T follicular helper cell (primary cell): Measurements from ENCODE around the gene RSPH9.

Experiments used
- DNase-seq: peaks from one replicate; pipeline ENCODE4 v3.0.0-alpha.2; 2020; ENCODE audit warnings: low read depth
- total RNA-seq, 2 experiments: gene quantifications; one replicate each; lab custom pipeline; 2026; lab: John Stamatoyannopoulos, UW

The RSPH9 gene, protein sequence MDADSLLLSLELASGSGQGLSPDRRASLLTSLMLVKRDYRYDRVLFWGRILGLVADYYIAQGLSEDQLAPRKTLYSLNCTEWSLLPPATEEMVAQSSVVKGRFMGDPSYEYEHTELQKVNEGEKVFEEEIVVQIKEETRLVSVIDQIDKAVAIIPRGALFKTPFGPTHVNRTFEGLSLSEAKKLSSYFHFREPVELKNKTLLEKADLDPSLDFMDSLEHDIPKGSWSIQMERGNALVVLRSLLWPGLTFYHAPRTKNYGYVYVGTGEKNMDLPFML
- total RNA-seq: 0 reads per million in 2 experiments

DNA sequence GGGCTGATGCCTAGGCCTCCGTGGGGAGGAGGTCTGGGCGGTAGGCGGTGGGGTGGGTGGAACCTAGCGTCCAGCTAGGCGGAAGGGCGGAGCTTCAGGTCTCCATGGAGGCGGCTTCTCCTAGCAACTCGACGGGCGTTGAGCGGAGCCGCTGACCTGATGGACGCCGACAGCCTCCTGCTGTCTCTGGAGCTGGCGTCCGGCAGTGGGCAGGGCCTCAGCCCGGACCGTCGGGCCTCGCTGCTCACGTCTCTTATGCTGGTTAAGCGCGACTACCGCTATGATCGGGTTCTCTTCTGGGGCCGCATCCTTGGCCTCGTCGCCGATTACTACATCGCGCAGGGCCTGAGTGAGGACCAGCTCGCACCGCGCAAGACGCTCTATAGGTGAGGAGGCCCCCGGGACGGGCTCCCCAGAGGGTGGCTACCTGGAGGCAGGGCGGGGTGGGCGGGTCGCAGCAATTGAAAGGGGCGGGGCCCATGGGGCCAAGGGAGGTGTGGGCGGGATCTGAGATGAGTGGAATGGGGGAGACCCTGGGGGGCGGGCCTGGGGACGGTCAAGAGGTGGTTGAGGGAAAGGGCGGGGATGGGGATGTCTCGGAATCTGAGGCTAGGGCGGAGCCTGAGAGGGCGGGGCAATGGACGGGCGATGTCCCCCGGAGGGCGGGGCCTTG lies at the start of gene RSPH9:
Gene RSPH9, plus strand, starts transcription at position 97 of the 673 bp plus-strand sequence. Its CDS starts 63 bp downstream, at position 160.
- DNase-seq: peak; percentile 37

DNA sequence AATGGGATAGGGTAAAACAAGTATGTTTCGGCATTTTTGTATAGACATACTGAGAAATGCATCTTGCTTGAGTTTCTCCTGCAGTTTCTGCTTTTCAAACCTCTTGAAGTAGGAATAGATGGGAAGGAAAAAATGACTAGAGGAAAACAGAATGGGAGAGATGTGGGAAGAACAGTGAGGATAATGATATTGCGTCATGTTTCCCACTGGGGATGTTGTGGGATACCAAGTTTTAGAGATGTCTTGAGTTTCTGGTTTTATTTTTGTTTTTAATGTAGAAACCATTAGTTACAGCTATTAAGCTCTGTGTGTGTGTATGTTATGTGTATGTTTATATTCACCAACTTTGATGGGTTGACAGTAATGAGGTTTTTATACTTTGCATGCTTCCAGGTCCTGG lies 44.2 kb upstream of the RSPH9 start:
- no peak for DNase-seq

DNA sequence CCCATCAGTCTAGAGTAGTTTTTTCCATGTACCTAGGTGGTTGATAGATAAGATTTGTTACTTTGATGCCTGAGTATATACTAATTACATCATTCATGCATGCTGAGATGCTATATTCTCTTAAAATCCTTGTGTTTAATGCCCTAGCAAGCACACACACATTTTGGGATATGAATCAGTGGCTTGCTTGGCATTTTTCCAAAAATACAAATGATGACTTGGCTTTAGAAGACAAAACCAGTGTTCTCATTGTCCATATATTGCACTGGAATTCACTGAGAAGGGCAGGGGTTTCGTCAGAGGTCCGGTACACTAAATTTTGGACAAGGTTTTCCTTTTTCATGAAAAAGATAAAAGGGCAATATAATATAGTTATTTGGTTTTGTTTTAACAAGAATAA lies 40.7 kb upstream of the RSPH9 start:
- DNase-seq: no peak

DNA sequence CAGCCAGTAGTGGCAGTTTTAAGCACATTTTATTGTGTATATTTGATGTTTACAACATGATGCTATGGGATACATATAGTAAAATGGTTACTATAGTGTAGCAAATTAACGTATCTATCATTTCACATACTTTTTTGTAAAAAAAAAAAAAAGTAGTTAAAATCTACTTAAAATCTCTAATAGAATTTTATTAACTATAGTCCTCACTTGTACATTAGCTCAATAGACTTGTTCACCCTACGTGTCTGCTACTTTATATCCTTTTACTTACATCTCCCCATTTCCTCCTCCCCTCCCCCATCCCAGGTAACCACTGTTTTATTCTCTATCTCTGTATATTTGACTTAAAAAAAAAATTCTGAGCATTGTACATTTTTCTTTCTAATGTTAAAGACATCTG lies 38.8 kb upstream of the RSPH9 start:
- no peak for DNase-seq

DNA sequence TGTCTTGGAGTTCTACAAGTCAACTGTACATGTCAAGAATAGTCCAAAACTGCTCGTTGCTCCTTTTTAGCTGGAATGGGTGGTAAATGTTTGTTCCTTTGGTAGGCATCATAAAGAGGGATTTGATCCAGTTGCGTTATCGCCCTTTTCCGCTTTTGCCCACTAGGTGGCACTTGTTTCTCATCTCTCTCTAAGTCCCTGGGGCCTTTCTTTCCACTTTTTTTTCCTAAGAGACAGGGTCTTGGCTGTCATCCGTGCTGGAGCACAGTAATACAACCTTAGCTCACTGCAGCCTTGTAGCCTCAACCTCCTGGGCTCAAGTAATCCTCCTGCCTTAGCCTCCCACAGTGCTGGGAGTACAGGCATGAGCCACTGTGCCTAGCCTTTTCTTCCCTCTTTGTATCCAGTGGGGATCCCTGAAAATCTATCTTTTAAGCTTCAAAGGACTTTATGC lies 36.5 kb upstream of the RSPH9 start:
- DNase-seq: peak; percentile 34

DNA sequence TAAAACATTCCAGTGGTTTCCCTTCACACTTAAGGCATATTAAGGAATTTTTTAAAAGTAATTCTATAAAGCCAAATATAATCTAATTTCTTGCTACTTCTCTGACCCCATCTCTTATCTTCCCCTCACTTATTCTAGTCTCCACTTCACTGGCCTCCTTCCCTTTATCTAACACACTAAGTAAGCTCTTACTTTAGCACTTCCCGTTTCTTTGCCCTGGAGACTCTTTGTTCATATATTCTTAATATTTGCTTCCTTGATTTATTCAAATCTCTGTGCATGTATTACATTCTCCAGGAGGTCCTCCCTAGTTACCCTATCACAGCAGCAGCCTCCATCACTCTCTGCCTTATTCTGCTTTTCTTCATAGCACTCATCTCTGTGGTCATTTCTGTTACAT lies 36.0 kb upstream of the RSPH9 start:
- no peak for DNase-seq

DNA sequence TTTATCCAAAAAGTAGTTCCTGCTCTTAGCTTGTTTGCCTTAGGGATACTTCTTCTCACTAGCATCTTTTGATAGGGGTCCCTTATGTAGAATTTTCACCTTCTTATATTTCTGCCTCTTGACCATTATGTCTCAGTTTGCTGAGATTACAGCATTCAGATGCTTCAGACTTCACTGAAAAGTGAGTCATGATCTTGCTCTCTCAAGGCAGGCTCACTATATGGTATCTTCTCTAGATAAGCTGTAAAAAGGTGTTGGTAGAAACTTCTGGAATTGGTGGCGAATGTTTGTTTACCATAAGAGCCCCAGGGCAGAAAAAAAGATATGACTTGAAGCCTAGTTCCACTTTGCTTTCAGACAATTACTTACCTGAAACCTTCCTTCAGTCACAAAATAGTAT lies 35.4 kb upstream of the RSPH9 start:
- no peak for DNase-seq

DNA sequence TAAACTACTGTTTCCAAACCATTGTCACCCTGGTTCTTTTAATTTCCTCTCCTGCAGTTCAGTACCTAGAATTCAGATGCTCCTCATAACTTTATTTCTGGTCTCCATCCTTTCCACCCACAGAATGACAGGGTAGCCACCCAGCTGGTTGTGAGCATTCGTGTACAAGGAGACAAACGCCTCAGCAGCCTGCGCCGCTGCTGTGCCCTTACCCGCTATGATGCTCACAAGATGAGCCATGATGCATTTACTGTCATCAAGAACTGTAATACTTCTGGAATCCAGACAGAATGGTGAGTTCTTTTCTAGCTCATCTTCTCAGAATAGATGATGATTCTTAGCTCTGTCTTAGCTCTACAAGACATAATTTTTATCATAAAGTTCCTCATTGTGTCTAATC lies 34.4 kb upstream of the RSPH9 start:
- DNase-seq: no peak

DNA sequence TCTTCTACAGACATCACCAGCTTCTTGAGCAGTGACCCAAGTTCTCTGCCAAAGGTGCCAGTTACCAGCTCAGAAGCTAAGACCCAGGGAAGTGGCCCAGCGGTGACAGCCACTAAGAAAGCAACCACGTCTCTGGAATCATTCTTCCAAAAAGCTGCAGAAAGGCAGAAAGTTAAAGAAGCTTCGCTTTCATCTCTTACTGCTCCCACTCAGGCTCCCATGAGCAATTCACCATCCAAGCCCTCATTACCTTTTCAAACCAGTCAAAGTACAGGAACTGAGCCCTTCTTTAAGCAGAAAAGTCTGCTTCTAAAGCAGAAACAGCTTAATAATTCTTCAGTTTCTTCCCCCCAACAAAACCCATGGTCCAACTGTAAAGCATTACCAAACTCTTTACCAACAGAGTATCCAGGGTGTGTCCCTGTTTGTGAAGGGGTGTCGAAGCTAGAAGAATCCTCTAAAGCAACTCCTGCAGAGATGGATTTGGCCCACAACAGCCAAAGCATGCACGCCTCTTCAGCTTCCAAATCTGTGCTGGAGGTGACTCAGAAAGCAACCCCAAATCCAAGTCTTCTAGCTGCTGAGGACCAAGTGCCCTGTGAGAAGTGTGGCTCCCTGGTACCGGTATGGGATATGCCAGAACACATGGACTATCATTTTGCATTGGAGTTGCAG lies 31.0 kb upstream of the RSPH9 start:
- DNase-seq: no peak

DNA sequence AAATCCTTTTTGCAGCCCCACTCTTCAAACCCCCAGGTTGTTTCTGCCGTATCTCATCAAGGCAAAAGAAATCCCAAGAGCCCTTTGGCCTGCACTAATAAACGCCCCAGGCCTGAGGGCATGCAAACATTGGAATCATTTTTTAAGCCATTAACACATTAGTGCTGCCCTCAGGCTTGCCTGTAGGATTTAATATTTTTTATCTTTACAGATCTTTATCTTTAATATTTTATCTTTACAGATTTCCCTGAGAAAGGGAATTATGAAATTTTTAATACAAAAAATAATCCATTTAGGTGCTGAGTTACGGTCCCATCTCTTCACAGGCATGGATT lies 30.5 kb upstream of the RSPH9 start:
- no peak for DNase-seq

DNA sequence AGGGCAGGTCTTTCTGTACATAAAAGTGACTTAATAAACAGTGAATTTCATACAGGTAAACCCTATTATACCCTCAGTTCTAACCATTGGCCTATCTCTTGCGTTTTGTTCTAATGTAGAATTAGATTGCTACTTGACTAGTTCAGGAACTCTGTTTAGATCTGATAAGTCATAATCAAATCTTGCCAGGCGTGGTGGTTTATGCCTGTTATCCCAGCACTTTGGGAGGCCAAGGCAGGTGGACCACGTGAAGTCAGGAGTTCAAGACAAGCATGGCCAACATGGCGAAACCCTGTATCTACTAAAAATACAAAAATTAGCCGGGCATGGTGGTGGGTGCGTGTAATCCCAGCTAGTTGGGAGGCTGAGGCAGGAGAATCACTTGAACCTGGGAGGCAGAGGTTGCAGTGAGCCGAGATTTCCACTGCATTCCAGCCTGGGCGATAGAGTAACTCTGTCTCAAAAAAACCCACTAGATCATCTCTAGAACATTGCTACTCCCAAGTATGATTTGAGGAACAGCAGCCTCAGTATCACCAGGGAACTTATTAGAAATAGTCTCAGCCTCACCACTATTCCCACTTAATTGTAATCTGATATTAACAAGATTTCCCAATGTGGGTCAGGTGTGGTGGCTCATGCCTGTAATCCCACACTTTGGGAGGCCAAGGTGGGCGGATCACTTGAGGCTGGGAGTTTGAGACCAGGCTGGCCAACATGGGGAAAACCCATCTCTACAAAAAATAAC lies 27.9 kb upstream of the RSPH9 start:
- no peak for DNase-seq

DNA sequence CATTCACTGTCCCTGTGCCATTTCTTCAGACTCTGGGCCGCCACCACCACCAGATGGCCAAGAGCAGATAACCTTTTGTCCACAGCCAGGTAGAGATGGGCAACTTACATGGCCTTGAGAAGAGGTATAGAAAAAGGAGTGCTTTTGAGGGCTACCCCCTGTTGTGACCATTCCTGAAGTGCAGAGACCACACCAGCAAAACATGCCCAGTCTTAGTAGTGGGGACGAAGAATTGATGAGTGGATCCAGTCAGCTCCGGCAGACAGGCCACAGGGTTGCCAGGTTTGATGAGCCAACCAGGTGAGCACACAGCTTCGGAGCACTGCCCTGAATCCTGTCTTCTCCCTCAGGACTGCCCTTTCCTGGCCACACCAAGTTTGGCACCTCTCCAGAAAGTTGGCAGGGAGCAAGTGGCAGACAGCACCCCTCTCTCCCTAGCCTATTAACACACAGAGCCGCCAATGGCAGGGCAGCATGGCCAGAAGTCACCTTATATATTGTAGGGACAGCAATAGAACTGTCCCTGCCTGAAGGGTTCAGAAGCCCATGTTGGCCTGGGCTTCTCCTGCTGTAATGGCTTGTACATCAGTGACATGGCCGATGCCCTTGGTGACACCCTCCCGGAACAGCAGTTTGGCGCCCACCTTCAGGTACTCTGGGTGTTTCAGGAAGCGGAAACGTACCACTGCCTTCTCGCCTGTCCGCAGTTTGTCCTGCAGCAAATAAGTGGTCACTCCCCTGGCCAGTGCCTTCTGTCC lies 23.6 kb upstream of the RSPH9 start:
- DNase-seq: no peak

DNA sequence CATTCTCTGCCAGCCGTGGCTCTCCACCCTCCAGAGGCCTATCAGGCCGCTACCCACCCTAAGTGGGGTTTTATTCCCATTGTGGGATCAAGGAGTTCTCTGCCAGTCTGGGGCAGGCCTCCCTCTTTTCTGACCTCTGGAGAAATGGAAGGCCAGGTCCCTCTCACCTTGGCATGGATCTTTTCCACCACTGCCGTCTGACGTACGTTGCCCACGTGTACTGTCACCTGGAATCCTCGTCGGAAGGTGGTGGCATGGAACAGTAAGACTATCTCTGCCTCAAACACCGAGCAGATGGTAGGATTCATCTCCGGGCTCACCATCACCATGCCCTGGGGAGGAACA lies 23.0 kb upstream of the RSPH9 start:
- DNase-seq: no peak

DNA sequence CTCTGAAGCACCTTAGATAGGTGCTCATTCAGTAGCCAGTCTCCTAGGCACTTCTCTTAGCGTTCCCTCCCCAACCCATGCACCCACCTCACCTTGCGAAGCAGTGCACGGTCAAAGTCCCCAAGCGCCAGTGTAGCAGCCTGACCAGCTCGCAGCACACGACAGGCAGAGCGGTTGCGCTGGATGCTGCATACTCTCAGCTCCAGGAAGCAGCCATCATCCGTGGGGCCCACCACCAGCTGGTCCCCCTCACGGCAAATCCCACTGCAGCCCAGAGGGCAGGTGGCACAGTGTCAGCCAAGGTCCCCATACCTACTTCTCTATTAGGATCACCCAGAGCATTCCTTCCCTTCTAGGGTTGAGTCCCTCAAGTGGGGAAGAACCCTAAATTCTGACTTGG lies 22.3 kb upstream of the RSPH9 start:
- DNase-seq: no peak

DNA sequence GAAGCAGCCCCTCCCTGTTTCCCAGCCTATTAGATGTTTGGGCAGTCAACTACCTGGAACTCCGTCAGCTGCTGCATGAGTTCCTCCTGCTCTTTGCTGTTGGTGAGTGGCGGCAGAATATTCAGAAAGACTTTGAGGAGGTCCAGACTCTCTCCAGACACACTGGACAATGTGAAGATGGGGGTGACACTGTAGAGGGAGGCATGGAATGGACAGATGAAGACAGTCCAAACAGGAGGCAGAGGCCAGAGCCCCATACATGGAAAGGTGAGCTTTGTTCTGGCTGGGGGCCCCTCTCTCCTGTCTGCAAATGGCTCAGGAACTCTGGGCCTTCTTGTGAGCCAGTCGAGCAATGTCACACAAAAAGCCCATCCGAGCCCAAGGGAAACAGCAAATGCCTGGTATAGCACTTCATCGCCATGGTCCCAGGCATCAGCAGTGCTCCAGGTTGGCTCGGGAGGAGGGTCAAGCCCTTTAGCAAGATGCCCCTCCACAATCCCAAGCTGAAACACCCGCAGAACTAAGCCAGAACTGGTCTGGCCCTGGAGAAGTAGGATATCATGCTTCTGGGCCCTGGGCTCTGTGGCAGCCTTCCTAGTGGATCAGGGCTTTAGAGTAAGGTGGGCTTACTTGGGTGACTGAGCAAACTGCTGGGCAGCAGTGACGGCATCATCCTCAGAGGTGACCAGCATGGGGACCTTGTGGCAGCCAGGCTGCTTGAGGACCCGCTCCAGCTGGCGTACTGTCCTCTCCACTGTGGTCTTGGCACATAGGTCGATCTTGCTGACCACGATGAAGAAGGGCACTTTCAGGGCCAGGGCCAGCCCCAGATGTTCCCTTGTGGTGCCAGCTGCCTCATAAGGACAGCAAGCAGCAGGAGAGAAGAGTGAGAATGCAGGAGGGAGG lies 20.7 kb upstream of the RSPH9 start:
- DNase-seq: no peak

DNA sequence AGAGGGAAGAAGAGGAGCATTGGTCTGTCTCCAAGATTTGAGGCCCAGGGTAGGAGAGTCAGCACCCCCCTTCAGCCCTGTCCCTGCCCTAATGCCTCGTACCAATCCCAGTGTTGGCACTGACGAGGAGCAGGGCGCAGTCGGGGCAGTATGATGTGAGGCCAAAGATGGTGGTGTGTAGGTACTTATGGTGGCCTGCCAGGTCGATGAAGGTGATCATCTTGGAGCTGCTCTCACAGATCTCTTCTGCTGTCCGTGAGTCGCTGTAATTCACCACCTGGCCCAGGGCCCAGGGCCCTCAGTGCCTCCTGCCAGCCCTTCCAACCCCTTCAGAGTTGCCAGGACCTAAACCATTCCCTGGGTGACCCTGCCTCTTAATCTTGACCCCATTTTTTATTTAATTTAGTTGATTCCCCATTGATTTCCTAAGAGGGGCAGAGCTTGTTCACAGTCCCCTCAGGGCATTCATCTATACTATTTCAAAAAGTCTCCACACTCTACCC lies 20.0 kb upstream of the RSPH9 start:
- no peak for DNase-seq

DNA sequence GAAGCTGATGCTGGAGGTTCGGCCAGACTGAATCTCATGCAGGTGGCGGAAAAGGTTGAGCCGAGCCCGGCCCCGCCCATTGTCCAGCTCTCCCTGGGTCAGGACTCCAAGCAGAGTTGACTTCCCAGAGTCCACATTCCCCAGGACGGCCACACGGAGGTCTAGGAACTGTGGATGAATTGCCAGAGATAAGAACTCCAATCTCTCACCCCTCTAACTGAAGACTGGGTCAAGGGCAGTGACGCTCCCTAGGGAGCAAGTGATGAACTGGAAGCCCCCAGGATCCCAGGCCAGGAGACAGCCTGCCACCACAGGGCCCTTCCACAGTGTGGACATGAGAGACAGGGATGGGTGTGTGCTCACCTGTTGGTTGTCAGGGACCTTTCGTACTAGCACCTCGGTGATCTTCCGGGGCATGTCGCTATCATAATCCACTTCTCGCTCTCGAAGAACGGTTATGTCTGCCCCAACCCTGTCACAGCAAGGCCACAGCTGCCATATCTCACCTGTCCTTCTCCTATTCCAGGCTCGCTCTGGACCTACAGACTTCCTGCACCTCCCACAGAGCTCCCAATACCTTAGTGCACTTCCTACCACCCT lies 19.3 kb upstream of the RSPH9 start:
- no peak for DNase-seq

DNA sequence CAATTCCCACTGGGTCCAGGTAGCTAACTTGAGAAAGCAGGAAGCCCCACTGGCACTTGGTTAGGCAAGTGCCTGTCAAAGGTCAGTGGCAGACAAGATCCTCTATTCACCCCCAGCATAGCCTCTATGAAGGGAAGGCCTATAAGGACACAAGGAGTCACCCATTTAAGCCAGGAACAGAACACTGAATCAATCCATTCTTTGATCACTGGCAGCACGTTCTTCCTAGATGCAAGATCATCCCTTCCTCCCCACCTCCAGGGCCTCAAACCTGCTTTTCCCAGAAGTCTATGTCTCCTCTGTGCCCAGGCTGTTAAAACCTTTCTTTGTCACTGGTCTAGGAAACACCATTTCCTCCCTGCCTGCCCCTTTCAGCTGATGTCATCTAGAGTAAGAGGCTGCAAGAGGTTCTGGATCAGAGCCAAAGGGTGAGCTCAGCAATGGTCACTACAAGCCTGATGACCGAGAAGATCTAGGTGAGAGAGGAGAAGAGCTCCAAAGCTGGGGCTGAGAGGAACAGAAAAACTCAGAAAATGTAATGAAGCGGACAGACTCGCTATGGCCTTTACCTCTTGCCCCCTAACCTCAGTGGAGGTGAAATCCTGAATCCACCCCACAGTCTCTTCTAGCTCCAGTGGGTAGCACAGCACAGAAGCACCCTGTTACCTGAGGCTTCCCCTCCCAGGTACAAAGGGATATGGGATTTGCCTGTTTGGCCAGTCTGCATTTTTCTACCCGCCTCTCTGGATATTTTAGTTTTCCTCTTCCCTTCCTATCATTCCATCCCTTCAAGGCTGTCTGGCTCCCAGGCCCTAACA lies 17.6 kb upstream of the RSPH9 start:
- DNase-seq: no peak

DNA sequence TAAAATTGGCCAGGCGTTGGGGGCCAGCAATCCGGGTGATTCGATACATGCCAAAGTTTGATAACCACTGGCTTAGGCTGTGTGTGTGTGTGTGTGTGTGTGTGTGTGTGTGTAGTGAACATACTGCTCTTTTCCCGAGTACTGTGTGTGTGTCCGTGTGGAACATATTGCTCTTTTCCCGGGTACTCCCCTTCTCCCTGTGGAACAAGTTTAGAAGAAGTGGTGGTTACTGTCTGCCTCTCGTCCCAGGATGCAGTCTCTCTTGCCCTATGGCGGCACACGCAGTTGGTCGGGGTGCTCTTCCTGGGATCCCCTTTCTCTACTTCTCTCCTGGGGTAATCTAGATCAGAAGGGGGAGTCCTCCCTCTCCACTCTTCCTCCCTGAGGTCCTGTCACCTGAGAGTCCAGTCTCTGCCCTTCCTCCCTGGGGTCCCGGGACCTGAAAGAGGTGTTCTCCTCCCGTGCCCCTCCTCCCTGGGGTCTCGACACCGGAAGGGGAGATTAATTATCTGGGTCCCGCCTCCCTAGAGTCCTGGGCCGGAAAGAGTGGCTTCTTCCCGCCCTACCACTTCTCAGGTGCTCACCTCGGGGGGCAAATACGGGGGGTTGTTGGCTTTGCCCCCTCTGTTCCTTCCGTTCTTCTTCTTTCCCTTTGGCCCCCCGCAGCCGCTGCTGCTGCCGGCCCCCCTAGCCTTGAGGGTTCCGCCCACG lies 16.3 kb upstream of the RSPH9 start:
- DNase-seq: peak; percentile 29
